ENCODE results near the gene TPRN.

The TPRN gene

GRCh38 chr9:137164370-137165249 lies 35.9 kb downstream of the TPRN start:
- TF ChIP-seq, protein P1, sequence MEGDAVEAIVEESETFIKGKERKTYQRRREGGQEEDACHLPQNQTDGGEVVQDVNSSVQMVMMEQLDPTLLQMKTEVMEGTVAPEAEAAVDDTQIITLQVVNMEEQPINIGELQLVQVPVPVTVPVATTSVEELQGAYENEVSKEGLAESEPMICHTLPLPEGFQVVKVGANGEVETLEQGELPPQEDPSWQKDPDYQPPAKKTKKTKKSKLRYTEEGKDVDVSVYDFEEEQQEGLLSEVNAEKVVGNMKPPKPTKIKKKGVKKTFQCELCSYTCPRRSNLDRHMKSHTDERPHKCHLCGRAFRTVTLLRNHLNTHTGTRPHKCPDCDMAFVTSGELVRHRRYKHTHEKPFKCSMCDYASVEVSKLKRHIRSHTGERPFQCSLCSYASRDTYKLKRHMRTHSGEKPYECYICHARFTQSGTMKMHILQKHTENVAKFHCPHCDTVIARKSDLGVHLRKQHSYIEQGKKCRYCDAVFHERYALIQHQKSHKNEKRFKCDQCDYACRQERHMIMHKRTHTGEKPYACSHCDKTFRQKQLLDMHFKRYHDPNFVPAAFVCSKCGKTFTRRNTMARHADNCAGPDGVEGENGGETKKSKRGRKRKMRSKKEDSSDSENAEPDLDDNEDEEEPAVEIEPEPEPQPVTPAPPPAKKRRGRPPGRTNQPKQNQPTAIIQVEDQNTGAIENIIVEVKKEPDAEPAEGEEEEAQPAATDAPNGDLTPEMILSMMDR (IDR thresholded peaks at IDR 0.05; ENCODE audit: low read length, missing control alignments): no peak
- no peak for DNase-seq (ENCODE audit: low read depth)
- no peak overlapping the region for H3K4me3 ChIP-seq (replicated peaks; ENCODE audit: low read depth, low read length)

- no peak for DNase-seq (ENCODE audit: low read depth)
- TF ChIP-seq, protein P1 (IDR thresholded peaks at IDR 0.05; ENCODE audit: low read length, missing control alignments): no peak
- H3K4me3 ChIP-seq (replicated peaks; ENCODE audit: low read depth, low read length): no peak overlapping the region
These were observed 36.7 kb downstream of the TPRN start for GRCh38 chr9:137163805-137164204.

DNA sequence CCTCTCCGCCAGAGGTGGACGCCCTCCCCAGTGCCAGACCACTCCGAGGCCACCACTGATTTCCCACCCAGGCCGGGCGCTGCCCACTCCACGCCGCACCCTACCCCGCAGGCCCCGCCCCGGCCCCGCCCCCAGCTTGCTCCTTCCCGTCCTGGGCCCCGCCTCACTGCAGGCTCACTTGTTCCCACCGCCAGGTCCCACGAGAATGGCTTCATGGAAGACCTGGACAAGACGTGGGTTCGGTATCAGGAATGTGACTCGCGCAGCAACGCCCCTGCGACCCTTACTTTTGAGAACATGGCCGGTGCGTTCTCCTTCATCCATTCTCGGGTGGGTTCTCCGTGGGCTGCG lies 37.2 kb downstream of the TPRN start:
- TF ChIP-seq, protein P1 (IDR thresholded peaks at IDR 0.05; ENCODE audit: low read length, missing control alignments): no peak
- DNase-seq (ENCODE audit: low read depth): no peak
- H3K4me3 ChIP-seq (replicated peaks; ENCODE audit: low read depth, low read length): no peak overlapping the region

DNA sequence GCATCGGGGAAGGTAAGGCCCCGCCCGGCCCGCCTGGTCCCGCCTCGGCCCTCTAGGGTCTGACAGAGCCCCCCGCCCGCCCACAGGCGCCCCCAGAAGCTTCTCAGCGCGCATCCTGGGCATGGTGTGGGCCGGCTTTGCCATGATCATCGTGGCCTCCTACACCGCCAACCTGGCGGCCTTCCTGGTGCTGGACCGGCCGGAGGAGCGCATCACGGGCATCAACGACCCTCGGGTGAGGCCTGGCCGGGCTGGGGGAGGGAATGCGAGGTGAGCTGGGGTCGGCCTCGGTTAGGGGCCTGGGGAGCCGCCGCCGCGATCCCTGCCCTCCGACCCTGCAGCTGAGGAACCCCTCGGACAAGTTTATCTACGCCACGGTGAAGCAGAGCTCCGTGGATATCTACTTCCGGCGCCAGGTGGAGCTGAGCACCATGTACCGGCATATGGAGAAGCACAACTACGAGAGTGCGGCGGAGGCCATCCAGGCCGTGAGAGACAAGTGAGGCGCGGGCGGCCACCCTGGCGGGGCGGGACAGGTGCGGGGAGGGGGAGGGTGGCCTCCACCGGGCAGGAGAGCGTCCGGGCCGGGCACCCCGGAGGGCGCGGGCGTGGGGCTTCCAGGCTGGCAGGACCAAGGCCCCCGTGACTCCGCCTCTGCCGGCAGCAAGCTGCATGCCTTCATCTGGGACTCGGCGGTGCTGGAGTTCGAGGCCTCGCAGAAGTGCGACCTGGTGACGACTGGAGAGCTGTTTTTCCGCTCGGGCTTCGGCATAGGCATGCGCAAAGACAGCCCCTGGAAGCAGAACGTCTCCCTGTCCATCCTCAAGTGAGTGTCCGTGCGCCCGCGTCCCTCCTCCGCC lies 37.8 kb downstream of the TPRN start:
- no peak overlapping the region for H3K4me3 ChIP-seq (replicated peaks; ENCODE audit: low read depth, low read length)
- TF ChIP-seq, protein P1 (IDR thresholded peaks at IDR 0.05; ENCODE audit: low read length, missing control alignments): no peak
- no peak for DNase-seq (ENCODE audit: low read depth)

DNA sequence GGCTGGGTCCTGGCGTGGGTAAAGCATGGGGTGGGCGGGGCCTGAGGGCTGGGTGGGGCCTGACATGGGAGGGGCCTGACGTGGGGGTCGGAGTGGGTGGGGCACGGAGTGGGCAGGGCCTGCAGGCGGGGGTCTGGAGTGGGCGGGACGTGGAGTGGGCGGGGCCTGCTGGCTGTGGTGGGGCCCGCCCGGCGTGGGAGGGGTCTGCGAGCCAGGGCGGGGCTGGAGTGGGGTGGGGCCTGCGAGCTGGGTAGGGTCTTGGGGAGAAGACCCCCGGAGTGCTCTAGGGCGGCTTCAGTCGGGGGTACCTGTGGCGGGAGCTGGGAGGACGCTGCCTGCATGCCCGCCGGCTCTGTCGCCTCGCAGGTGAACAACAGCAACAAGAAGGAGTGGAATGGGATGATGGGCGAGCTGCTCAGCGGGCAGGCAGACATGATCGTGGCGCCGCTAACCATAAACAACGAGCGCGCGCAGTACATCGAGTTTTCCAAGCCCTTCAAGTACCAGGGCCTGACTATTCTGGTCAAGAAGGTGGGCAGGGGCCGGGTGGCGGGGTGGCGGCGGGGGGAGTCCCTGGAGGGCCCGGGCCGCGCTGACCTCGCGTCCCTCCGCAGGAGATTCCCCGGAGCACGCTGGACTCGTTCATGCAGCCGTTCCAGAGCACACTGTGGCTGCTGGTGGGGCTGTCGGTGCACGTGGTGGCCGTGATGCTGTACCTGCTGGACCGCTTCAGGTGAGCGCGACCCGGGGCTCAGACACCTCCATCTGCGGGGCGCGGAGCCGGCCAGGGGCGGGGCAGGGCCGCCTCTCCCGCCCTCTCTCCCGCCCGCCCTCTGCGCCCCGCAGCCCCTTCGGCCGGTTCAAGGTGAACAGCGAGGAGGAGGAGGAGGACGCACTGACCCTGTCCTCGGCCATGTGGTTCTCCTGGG lies 38.7 kb downstream of the TPRN start:
- DNase-seq (ENCODE audit: low read depth): no peak
- TF ChIP-seq, protein P1 (IDR thresholded peaks at IDR 0.05; ENCODE audit: low read length, missing control alignments): no peak
- H3K4me3 ChIP-seq (replicated peaks; ENCODE audit: low read depth, low read length): no peak overlapping the region
